NCI-H1694 (cell line): ENCODE data around the gene SMPD2.

Experiments
- DNase-seq: peaks from one replicate; lab custom pipeline; 2025; lab: John Stamatoyannopoulos, UW

SMPD2 gene

GRCh38 chr6:109447087-109447486, 6.6 kb downstream of the SMPD2 start:
- no peak for DNase-seq

GRCh38 chr6:109447878-109448555, 7.5 kb downstream of the SMPD2 start:
- no peak for DNase-seq

DNA sequence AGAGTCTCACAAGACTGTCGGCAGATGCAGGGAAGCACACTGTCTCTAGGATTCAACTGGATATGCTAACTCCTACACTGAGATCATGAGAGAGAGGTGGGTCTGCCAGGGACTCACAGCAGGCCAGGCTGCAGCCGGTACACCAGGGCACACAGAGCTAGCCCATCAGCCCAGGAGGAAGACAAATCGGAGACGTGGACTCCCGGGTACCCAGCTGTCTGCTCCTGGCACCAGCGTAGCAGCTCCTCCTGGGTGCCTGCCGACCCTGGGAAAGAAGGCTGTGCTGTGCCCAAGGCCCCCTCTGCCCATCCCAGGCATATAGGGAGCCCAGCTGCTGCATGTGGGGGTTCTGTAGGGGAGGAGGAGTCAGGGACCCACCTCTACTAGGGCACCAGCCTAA, 8.1 kb downstream of the SMPD2 start:
- no peak for DNase-seq

DNA sequence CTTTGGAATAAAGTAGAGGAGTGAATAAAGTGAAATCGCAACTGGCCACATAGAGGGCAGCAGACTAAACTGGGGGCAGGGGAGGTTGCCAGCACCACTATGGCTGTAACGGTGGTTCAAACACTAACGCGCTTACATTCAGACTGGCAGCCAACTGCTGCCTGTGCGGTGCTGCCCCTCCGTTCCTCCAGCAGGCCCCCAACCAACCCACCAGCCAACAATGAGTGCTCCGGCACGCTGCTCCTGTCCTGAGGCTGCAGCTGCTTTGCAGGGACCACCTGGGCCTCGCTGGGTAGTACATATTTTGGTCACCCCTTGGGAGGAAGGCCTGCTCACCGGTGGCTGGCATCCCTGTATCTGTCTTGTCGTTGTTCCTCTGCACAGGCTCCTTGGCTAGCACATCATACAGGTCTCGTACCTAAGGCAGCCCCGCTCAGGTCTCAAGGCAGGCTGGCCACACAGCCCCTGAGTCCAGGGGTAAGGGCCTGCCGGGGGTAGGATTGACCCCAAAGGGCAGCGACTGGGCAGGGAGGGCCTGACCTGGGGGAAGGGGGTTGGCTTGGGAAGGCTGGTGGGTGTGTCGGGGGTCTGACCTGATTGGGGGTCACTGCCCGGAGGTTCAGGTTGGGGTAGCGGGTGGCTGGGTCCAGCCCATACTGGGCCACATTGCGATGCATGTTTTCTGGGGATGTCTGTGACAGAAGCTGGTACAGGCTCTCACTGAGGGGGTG, 8.7 kb downstream of the SMPD2 start:
- no peak for DNase-seq

DNA sequence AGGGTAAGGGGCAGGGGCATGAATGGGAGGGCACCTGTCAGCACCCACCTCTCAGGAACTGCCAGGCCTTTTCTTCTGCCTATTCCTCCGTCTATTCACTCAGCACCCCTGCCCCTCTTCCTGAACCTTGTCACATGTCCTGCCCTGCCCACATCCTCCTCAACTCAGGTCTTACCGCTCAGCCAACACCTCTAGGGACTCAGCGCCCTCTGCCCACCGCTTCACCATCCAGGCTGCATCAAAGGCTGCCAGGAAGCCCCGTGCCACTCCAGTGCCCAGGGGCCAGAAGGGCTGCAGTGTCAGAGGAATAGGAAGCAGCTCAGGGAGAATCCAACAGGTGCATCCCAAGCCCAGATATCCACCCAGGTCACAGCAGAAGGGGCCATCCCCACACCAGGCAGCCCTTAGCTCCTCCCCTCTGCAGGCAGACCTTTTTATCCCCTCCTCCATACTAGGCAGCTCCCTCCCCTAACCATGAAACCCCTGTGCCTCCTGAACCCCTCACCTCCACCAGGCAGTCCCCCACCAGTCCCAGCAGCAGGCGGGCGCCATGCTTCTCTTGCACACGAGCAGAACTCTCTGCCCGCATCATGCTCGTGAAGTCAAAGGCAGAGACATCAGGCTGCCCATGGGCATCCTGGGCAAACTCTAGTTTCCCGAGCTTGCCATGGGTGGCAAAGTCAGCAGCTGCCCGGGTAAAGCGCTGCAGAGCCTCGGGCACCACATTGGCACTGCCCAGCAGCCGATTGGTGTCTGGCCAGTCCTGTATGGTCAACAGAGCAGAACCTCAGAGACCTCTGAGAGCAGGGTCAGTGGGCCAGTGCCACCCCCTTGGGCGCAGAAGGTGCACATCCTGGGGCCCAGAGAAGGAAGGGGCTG, 9.5 kb downstream of the SMPD2 start:
- no peak for DNase-seq

- no peak for DNase-seq
These were observed 10.3 kb downstream of the SMPD2 start for GRCh38 chr6:109450801-109451200.

DNA sequence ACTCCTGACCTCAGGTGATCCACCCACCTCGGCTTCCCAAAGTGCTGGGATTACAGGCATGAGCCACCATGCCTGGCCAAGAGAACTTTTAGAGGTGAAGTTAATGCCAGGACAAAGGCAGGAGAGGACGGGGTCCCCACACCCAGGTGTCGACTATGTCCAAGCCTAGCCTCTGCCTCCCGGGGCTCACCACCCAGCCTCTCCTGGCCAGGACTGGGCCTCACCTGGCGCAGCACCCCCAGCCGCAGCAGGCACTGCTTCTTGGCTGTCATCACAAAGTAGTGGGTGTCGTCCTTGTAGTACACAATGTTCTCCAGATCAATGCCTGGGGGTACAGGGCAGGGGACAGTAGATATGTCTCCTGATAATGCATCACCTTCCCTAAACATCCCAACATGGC, 10.9 kb downstream of the SMPD2 start:
- no peak for DNase-seq

- DNase-seq, result no peak
These were observed 11.7 kb downstream of the SMPD2 start for GRCh38 chr6:109452181-109452580.

DNA sequence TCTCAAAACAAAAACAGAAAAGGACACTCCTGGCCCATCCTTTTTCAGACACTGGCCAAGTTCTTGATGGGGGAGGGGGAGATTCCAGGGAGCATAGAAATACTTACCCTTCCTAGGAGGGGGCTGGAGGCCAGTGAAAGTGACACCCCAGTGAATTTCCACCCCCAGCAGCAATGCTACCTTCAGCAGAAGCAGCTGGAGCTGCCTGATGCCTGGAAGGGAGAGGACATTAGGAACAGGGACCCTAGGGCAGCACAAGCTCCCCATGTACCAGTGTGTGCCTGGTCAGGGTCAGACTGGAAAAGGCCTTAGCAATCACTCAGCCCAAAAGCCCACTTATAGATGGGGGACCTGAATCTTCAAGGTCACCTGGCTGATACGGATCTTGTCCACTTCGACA, 12.6 kb downstream of the SMPD2 start:
- no peak for DNase-seq

DNA sequence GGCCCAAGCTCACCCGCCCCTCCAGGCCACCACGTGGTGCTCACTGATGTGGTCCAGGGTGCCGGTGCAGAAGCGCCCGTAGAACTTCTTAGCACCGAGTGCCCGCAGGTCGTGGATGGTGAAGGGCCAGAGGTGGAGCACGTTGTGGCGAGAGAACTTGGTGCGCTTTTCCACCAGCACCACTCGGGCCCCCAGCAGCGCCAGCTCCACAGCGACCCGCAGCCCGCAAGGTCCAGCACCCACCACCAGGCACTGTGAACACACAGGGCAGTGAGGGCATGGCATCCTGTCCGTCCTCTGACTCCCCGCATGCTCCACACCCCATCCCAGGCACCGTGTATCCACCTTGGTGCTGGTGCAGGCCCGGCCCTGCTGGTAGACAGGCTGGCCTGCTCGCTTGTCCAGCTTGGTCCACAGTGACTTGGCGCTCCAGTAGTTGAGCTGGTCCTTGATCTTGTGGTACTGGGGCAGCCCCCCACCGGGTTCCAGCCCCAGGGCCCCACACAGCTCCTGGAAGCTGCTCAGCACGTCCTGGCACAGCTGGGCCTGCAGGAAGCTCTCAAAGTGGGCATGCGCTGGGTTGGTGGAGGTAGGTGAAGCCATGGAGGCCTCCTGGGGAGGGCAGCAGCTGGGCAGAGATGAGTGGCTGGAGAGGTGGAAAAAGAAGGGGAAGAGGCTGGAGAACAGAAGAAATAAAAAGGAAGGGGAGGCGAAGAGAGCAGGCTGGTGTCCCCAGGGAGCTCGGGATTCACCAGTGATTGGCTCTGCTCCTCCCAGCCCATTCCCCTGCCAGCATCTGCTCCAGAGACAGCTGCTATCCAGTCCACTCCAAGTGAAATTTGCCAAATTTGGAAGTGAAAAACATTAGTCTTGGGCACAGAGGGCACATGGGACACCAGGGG, 13.3 kb downstream of the SMPD2 start:
- peak; percentile 77 for DNase-seq

- no peak for DNase-seq
These were observed 14.2 kb downstream of the SMPD2 start for GRCh38 chr6:109454496-109455436.

DNA sequence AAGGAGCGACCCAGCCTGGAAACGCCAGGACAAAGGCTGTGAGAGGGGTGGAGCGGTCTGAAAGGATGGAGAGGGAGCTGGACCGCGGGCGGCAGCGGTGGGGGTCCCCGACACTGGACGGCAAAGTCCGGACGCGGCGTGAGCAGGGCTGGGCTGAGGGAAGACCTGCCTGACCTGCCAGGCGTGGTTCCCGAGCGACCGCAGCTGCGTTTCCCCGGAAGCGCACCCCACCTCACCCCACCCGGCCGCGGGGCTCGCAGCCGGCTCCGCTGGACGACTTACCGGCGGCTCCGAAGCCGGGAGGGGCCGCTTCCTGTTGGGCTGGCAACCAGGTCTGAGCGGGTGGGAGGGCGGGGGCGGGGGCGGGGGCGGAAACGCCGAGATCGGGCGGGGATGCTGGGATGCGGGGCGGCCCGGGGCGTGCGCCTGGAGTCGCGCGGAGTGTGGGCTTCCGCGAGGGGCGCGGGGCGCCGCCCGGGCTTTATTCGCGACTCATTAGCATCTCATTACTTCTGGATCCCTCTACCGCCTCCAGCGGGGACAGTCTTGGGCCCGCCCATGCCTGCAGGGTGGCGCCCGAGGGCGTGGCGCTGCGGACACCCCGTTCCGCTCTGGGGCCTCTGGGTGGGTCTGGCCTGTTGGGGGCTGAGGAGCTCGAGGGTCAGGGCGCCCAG, 15.1 kb downstream of the SMPD2 start, which contains the start of gene MICAL1:
TSS of gene MICAL1 (minus strand) at position 336 of the 674 bp plus-strand sequence. CDS start 1,576 bp downstream, outside the sequence.
- DNase-seq, result peak; percentile 7

DNA sequence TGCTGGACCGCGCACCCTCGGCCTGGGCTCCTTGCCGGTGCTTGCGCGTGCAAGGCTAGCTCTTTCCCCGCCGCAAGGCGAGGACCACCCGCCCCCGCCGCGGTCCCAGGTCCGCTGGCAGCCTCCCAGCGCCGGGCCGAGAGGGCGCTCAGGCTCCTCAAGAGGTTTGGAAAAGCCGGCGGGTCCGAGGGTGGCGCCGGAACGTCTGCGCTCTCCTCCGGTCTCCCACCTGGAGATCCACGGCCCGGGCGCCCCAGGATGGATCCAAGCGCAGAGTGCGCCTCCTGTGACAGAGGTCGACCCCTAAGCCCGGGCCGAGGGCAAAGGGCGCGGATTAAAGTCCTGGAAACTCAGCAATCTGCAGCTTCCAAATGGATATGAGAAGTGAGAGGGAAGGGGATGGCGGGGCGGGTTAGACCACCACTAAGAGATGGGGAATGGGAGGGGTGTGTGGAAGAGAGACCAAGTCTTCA, 15.6 kb downstream of the SMPD2 start:
- no peak for DNase-seq

DNA sequence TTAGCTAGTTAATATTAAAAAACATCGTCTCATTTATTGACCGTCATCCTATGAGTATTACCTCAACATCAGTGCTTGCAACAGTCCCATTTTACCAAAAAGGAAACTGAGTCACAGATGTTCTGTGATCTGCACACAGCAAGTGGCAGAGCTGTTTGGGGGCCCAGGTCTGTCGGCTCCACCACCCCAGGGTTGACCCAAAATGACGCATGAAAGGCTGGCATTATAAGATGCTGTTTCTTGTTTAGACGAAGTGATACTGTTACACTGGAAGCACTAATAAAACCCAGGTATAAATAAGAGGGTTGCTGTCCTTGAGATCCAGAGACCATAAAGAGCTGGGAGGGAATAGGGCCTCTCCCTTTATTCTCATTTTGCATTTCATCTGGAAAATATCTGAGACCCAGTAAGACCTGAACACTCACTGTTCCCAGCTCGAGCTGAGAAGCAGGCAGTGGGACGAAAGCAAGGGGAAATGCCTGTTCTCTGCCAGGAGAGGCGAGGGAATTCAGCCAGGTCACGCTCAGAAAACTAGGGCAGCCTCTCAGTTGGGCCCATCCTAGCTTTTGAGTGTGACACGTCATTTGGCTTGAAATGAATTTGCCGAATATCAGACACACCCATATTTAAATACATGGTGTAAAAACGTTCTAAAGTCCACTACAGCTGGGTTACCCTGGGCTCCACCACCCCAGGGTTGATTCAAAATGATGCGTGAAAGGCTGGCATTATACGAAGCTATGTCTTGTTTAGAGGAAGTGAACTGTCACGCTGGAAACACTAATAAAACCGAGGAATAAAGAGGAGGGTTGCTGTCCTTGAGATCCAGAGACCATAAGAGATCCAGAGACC, 16.4 kb downstream of the SMPD2 start:
- DNase-seq, result no peak

GRCh38 chr6:109457562-109457996, 17.1 kb downstream of the SMPD2 start:
- DNase-seq, result no peak

GRCh38 chr6:109458774-109459531, 18.4 kb downstream of the SMPD2 start:
- DNase-seq, result no peak

- DNase-seq, result no peak
These were observed 19.8 kb downstream of the SMPD2 start for GRCh38 chr6:109460161-109460829.
